HG02943 (cell line): ENCODE data around the gene SLC15A4.
"Not testable (repeated sequence)": the region's sequence is repeated elsewhere in the genome, so short reads cannot be mapped to it uniquely, and the experiment has no call there.

Experiments used
- ATAC-seq: cut with Tn5 transposase; IDR thresholded peaks from one replicate; pipeline ENCODE4 v1.9.1; 2021; ENCODE audit warnings: mild to moderate bottlenecking, low read depth, moderate library complexity; ENCODE audit not compliant: unreplicated experiment

The SLC15A4 gene

GRCh38 chr12:128846671-128847070 is 22.9 kb upstream of the SLC15A4 start:
- not testable (repeated sequence) for ATAC-seq

- no peak for ATAC-seq
These were observed 20.4 kb upstream of the SLC15A4 start for GRCh38 chr12:128844031-128844635.

GRCh38 chr12:128843538-128843937 is 19.8 kb upstream of the SLC15A4 start:
- ATAC-seq: no peak

DNA sequence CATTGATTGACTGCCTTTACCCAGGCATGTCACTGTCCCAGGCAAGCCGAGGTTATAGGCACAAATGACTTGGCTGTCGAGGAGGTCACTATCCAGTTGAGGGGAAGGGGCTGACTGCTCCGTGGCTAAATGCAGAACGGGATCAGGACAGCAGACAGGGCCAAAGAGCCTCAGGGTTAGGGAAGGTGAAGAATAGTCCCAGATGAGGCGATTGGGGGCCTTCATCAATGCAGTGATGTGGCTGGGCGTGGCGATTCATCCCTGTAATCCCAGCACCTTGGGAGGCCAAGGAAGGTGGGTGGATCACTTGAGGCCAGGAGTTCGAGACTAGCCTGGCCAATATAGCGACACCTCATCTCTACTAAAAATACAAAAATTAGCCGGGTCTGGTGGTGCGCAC is 18.8 kb upstream of the SLC15A4 start:
- no peak for ATAC-seq

GRCh38 chr12:128840862-128841468 is 17.2 kb upstream of the SLC15A4 start:
- ATAC-seq: no peak

GRCh38 chr12:128839885-128840284 is 16.1 kb upstream of the SLC15A4 start:
- not testable (repeated sequence) for ATAC-seq

GRCh38 chr12:128833418-128833817 is 9.7 kb upstream of the SLC15A4 start:
- no peak for ATAC-seq

DNA sequence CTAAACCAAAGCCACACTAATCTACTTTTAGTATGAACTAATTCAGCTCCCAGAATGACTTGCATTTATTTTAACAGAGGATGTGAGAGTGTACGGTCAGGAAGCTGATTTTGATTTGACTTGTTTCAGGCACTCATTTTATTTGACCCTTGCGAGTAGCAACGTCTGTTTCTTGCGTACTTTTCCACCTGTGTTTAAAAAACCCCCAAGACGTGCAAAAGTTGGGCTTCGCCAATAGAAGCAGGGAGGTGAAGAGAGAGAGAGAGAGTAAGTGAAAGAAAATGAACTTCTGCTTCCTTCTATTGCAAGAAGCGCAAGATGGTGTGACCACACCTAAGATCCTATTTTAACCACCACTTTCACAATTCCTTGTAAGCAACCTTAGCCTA is 6.7 kb upstream of the SLC15A4 start:
- ATAC-seq: peak; percentile 45

DNA sequence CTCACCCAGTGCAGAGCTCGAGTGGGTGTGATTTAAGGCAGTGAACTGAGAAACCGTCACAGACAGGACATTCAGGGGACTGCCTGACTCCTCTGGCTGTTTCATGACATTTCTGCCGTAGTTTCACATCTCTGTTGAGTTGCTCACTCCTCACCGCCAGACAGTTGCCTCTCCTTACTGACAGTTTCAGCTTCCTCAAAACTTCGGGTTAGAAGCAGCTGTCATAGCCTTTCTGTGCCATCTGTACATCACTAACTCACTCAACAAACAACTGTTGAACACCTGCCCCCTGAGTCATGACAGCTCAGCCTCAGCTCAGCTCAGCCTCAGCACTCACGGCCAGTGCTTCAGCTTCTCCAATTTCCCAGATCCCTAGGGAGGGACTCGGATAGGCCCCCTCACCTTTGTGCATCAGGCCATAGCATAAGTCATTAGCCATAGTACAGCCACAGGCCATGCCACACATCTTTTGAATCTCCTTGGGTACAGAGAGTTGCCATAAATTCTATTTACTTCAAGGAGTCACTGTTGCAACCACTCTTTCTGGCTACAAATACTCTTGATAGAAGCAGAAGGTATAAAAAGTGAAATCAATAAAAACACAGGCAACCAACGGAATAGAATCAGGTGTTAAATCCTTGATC is 6.2 kb upstream of the SLC15A4 start:
- peak; percentile 95 for ATAC-seq

GRCh38 chr12:128827724-128828123 is 4.0 kb upstream of the SLC15A4 start:
- no peak for ATAC-seq

DNA sequence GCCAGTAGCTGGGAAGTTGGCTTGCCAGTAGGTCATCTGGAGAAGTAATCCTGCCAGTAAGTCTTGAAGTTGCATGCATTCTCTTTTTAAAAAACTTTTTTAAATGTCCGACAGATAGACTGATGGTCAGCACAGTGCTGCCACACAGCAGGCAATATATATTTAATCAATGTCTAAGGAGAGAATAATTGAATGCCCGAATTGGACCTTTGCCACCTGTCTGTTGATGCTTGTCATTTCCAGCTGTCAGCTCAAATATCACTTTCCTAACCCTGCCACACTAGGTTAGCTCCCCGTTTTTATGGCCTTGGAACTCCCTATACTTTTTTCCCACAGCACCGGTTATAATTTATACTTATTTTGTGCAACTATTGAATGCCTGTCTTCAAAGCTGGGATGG is 2.1 kb upstream of the SLC15A4 start:
- no peak for ATAC-seq

DNA sequence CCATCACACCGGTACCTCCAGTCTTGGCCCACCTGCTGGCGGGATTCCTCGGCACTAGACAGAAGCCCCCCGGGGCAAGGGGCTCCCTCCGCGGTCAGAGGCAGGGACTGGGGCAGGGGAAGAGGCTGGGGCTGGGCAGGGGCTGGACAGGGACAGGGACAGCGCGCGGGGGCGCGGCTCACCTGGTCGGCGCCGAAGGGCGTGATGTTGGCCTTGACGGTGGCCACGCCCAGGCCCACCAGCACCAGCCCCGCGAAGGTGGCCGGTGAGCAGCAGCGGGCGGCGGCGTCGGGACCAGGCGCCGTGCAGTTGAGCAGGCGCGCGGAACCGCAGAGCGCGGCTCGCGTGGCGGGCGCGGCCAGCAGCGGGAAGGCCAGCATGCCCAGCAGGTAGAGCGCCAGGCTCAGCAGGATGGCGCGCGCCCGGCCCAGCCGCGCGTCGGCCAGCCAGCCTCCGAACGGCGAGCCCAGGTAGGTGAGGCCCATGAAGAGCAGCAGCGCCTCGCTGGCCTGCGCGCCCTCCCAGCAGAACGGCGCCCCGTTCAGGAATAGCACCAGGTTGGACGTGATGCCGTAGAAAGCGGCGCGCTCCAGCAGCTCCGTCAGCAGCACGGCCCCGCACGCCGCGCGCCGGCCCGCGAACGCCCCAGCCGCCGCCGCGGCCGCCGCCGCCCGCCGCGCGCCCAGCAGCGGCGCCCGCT is 392 bp downstream of the SLC15A4 start:
- ATAC-seq: peak; percentile 11

- peak; percentile 55 for ATAC-seq
These were observed 2.9 kb downstream of the SLC15A4 start for GRCh38 chr12:128820723-128821432.

GRCh38 chr12:128820253-128820652 is 3.5 kb downstream of the SLC15A4 start:
- no peak for ATAC-seq

GRCh38 chr12:128819293-128820144 is 4.2 kb downstream of the SLC15A4 start:
- no peak for ATAC-seq

GRCh38 chr12:128818065-128819022 is 5.4 kb downstream of the SLC15A4 start:
- ATAC-seq: peak; percentile 40

DNA sequence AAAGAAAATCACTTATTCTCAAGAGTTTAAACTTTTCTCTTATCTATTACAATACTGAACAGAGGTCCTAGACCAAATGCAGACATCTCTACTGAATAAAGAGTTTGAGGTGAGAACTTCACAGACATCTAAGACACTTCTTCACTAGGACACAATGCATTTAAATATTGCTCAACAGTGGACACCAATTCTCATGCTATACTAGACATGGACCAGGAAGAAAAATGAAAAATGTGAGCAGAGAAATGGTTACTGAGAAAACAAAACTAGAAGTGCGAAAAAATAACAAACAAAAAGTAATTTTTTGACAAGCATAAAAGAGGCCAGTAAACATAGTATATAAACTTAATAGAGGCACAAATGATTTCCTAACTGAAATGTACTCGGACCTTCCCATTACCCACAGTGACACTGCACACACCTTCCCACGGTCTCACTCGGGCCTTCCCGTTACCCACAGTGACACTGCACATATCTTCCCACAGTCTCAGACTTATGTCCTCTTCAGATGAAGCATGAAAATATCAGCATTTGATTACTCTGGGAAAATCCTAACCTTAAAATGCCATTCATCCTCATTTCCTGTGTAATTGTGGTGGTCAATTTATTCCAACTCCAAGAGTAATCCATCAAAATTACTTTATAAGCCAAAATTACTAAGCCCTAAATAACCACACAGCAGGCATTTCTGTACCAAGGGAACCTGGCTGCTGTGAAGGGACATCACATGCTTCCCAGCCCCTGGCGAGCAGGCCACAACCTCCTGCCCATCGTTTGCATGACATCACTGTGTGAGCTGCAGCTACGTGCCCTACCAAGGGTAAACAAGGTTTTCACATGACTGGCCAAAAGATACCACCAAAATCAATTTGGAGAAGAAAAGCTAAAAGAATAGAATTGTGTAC is 6.4 kb downstream of the SLC15A4 start:
- ATAC-seq: peak; percentile 44

DNA sequence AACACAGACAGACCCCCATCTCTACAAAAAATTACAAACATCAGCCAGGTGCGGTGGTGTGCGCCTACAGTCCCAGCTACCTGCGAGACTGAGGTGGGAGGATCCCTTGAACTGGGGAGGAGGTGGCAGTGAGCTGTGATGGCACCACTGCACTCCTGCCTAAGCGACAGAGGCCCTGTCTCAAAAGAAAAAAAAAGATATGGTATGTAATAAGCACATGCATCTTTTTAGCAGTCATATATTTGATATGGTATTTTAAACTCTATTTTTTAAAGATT is 7.2 kb downstream of the SLC15A4 start:
- no peak for ATAC-seq
